Middle frontal gyrus (tissue), 1 donor: ENCODE data around the gene CERKL.

Source experiments
- DNase-seq: peaks from one replicate; pipeline ENCODE4 v3.0.0-alpha.2; 2015; ENCODE audit warnings: low spot score; ENCODE audit errors: extremely low spot score

The CERKL gene

DNA sequence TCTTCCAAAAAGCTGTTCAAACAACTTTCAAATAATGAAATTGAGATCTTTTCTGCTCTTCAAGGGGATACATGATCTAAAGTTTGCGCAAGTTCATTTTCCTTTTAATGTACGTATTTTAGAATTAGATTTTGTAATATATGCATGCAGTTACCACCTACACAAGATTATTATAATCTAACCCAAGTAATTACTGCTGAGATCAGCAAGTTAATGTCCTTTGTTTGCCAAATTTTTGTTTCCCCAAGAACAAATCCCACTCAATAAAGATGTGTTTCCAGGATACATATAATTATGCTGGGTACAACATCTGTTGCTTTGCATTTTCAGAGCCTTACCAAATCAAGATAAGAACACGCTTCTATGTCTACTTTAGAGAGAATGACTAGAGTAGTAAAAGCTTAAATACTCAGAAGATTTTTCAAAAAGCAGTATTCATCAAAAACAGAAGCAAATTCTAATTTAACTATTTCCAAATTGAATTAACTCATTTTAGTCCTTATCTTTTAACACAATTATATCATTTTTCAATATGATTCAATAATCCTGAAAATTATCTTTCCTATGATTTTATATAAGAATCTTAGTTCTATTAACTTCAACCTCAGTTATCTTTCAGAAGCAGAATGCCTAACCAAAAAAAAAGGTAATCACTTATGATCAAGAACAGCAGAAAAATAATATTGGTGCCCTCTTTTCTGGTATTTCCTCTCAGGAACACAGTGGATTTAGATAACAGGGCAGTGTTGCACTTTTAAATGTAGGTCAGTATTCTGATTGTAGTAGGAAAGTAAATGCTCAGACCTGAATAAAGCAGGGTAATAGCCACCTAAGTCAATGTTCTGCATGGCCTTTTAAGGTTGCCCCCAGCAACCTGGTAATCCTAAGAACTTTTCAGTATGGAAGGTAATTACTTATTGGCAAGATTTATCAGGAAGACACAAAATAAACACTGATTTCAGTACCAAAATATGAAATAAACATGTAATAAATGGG, 28.0 kb downstream of the CERKL start:
- DNase-seq: no peak

DNA sequence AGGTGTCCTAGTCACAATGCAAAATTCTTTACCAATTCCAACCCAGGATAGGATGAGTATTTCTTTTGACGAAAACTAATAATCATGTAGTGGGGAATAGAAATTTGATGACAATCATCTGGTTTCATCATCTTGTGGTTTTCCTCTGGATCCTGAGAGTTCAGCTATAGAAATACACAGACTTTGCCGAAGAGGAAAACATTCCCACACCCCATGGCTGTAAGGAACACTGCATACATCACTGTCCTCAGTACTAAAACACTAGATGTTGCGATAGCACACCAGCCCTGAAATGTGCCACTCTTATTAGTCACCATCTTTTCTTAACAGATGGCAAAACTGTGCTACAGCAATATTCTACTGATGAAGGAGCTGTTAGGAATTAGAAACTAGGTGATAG, 29.4 kb downstream of the CERKL start:
- DNase-seq: no peak

DNA sequence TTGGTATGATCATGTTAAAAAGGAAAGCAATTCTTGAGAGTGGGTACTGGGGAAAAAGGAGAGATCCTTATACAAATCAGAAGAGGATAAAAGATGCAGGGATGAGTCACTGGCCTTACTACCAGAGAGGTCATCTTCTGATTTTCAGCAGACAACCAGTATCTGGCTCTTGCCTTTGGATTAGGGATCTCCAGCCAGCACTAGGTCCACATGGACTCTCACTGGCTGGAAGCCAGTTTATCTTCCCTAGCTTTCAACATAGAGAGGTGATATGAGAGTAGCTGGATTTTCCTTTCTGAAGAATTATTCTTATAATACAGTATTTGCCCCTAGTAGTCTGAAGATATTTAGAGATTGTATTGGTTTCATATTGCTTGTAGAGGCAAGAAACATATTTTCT, 30.2 kb downstream of the CERKL start:
- no peak for DNase-seq

DNA sequence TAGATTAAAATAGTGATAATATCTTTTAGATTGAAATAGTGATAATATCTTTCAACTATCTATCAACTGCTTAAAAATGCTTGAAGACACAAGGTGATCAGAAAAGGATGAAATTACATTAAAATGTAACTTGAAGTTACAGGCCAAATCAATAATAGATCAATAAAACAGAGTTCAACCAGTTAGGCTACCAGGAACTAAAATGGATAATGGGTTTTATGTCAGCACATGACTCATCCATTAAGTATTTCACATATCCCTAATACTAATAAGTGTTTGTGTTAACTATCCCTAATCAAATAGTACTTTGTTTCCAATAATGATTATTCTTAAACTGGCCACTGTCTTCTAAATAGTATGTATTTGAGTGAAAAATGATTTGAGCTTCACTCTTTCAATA, 33.7 kb downstream of the CERKL start:
- no peak for DNase-seq

DNA sequence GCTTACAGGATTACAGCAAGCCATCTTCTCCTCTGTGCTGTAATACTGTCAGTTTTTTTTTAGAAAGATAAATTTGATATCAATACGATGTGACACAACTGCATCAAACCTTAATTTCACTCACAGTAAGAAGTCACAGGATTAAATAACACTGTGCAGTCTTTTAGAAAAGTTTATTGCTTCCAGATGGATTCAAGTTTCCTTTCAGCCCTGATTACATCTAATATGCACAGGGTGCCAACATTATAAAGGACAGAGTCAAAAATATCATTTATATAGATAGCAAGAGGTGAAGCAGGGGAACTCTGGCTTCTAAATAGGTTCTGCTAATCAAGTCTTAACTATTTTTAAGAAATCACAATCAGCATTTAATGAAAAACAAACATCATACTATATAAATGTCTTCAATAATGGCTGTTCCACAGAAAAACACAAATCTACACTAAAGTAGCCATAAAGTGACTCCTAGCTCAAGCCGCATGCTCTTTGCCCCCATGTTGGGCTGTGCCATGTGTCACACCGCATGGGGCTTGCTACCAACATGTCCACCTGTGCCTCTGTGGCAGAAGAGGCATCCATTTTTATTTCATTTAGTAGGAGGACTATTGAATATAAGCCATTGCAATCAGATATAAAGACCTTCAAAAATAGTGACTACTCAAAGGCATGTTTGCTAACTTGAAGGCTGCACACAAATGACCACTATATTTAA, 35.0 kb downstream of the CERKL start:
- DNase-seq: no peak

- no peak for DNase-seq
Measured at GRCh38 chr2:181619516-181619915, 37.4 kb downstream of the CERKL start.

DNA sequence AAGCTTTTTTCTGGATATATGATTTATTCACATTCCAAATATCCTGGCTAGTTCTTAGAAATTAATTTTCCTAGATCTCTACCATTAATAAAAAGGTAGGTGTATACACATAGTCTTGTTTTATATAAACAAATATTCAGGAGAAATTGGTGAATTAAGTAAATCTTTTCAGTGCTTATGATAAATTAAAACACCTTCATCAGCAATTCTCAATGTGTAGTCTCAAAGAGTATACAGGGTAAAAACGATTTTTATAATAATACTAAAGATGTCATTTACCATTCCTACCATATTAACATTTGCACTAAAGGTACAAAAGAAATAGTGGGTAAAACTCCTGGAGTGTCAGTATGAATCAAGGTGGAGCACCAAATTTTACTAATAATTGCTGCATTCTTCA, 40.2 kb downstream of the CERKL start:
- no peak for DNase-seq

DNA sequence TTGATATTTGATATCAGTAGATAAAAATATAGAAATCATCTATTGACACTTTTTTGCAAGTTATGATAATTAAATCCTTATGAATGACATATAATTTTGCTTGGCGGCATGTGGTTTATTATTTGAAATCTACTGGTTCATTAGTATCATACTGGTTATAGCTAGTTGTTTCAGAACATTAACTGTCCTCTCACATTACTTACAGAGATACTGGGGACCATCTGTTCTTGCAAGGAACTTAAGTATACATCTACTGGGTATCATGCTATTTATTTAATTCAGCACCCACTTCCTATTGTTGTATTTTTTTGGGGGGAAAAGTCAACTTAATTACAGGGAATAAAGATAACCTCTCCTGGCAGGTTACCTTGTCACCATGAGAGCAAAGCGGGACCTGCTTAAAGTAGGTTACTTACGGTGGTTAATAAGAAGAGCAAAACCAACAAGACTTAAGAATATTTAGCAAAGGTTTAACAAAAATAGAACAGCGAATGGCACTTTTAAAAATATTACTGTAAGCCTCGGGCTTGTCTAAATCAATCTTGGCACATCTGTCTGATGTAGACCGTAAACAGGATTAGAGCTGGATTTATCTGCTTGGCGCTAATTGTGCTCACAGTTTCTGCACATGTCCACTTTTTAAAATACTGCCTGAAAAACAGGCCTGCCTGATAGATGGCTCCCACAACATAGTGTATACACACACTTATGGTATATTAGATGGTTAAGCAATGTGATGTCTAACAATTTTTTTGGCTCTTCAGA, 41.8 kb downstream of the CERKL start:
- DNase-seq: no peak

DNA sequence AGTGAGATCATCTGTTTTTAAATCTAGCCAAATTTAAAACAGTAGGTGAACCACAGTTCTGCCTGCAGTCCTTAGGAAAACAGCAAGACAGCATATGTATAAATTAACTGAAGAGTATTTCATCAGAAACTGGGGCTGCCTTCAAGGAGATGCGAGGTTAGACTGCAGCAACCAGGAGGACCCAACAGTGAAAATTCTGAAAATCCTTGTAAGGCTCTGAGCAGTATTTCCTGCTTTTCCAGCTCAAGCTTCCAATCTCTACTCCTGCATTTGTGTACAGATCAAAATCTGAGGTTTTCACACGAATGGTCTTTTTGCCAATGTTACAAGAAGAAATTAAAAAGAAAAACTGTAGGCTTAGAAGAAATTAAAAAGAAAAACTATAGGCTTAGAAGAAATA, 43.7 kb downstream of the CERKL start:
- DNase-seq: no peak

DNA sequence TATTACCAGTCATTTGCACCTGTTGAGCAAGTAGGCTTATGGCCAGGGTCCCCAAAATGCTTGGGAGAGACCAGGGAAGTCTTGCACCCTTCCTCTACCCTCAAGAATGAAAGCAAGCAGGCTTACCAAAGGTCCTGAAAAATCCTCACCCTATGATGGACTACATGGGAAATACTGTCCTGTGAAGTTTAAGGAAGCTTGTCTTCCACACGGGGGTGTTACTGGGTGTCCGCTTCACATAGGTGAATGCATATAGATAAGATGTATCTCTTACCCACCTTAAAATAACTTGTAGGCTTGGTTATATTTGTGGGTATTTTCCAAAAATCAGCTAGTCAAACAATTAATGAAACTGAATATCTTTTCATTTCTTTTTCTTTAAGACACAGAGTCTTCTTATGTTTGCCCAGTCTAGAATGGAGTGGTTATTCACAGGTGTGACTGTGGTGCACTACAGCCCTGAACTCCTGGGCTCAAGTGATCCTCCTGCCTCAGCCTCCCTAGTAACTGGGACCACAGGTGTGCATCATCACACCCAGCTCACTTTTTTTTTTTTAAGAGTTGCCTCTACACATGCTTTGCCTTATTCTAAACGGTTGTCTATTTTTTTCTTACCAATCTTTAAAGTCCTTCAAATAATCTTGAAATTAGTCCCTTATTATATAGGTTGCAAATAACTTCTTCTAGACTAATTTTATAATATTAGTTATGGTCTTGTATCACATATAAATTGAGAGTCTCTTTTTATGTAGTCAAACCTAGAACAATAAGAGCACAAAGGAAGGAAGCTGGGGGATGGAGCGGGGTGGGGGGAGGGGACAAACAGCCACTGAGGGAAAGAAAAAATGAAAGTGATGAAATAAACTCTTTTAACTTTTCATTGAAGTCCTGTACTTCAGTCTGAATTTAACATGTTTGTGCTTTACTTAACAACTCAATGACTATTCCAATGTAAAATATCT, 49.0 kb downstream of the CERKL start:
- no peak for DNase-seq

DNA sequence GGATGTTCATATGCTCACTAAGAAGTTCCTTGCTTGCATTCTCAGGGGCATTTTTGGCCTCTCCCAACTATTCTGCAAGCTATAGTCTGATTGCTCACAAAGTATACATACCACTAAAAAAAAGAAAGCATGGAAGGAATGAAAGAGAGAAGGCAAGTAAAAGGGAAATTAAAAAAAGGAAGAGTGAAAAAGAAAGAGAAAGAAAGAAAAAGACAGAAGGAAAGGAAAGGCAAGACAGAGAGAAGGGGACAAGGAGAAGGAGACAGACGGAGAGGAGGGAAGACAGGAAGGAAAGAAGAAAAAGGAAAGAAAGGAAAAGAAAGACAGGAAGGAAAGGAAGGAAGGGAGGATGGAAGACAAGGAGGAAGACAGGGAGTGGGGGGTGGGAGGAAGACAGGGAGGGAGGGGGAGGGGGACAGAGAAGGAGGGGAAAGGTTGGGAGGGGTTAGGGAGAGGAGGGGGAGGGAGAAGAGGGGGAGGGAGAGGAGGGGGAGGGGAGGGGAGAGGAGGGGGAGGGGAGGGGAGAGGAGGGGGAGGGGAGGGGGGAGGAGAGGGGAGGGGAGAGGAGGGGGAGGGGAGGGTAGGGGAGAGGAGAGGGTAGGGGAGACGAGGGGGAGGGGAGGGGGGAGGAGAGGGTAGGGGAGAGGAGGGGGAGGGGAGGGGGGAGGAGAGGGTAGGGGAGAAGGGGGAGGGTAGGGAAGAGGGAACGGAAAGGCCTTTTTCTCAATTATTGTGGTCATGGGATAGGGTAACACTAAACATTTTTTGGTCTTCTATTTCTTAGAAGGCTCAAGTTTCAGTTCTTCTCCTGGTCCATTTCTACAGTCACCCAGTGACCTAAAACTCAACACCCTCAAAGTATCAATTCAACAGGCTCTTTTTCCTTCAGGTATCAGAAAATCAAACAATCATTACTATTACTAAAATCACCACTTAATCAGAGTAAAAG, 50.7 kb downstream of the CERKL start:
- DNase-seq: no peak

DNA sequence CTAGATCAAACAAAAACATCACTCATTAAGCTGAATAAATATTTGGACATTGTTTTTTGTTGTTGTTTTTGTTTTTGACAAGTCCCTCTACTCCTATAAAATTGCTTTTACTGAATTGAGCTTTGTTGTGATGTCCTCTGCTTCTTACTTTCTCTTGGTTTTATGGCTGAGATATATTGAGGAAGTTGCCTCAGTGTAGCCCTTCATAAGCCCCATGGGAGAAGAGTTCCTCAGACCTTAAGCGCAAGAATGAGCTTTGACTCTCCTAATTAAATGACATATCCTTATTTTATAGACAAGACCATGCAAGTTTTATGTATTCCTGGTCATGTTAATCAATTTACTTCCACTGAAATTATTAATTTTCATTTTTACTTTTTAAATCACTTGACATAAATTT, 54.9 kb downstream of the CERKL start:
- no peak for DNase-seq

DNA sequence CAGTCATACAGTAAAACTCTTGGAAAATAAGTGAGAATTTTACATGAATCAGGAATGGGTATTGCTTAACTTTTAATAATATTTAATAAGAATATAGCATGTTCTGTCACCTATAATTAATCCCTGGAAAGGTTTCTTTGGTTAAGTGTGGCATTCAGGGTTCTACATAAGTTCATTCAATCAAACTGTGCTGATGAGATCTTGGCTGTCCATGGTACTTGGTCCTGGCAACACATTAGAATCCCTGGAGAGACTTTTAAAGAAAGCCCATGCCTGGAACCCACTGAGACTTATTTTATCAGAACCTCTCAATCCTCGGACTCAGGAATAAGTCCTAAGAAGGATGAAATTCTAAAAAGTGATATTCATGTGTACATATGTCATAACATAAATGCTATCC, 60.3 kb downstream of the CERKL start:
- DNase-seq: no peak

- DNase-seq: no peak
Measured at GRCh38 chr2:181594322-181594721, 62.6 kb downstream of the CERKL start.

DNA sequence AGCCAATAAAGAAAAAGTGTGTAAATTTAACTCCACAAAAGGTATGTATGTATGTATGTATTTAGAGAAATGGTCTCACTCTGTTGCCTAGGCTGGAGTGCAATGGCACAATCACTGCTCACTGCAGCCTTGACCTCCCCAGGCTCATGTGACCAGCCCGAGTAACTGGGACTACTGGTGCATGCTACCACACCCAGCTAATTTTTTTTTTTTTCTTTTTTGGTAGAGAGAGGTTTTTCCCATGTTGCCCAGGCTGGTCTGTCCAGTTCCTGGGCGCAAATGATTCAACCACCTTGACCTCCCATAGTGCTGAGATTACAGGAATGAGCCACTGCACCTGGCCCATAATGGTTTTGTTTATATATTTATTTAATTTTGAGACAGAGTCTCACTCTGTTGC, 67.1 kb downstream of the CERKL start:
- DNase-seq: no peak

DNA sequence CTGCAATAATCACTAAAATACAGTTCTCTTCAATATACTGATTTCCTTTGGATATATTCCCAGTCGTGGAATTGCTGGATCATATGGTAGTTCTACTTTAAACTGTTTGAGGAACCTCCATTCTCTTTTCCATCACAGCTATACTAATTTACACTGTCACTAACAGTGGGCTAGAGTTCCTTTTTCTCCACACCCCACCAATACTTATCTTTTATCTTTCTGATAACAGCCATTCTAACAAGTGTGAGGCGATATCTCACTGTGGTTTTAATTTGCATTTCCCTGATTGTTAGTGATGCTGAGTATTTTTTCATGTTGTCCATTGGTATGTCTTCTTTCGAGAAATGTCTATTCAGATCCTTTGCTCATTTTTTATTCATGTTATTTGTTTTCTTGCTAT, 68.4 kb downstream of the CERKL start:
- DNase-seq: no peak

- no peak for DNase-seq
Measured at GRCh38 chr2:181586569-181587081, 70.3 kb downstream of the CERKL start.

DNA sequence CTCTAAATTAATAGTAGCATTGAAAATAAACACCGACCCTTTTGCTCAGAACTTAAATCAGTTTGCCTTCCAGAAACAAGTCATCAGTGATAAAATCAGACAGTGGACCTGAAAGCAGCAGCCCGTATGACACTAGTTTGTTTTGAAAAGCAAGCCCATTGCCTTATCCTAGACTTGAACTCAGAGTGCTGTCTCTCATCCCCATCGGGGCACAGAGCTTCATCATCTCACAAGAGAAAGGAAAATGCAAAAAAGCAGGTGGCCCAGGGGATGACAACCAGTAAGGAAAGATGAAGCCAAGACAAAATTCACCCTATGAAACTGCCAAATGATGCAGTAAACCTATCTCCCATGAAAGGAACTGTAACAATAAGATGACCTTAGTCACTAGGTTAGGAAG, 71.2 kb downstream of the CERKL start:
- no peak for DNase-seq

- DNase-seq: no peak
Measured at GRCh38 chr2:181581534-181581933, 75.4 kb downstream of the CERKL start.
